SK-N-SH (cell line): ENCODE data around the gene MID1. TPM values are rescaled to one million over a fixed set of nuclear protein-coding genes. Genes with fewer than 3 reads are reported as not detected.
A peak's percentile ranks its signal among the peaks of the same experiment; 100 is the strongest.

Experiments used
- CTCF ChIA-PET: fragments of 300-600, 350-600 bp; formaldehyde crosslinking; extraction: SDS; loops from one replicate; lab custom pipeline; 2021; lab: Yijun Ruan, JAX
- POLR2A ChIA-PET: fragments of 350-600 bp; sonication (Branson Sonifier 250); formaldehyde crosslinking; extraction: SDS; loops from one replicate; lab custom pipeline; 2020; ENCODE audit warnings: antibody characterized with exemption, inconsistent platforms; lab: Yijun Ruan, JAX
- DNase-seq: peaks from one replicate; pipeline ENCODE4 v3.0.0; 2012
- H2AFZ ChIP-seq: fragments of 200-600 bp; sonication (generic); 2 replicates; pipeline ENCODE4 v1.8.1; 2016; ENCODE audit warnings: antibody characterized with exemption, mild to moderate bottlenecking, low read depth
- H3F3A ChIP-seq: fragments of 200-600 bp; sonication (generic); replicated peaks from 2 replicates; pipeline ENCODE3; 2016; ENCODE audit warnings: antibody characterized with exemption, mild to moderate bottlenecking; ENCODE audit not compliant: insufficient read depth
- H3K27ac ChIP-seq, 2 experiments: fragments of 200-500 bp in 1 of 2; fragments of 200-600 bp in 1 of 2; sonication (Bioruptor generic) in 1 of 2; sonication (generic), shearing (Covaris generic) in 1 of 2; 2 replicates each; pipeline versions ENCODE4 v1.5.1 to v1.6.1; 2014 to 2016; ENCODE audit warnings: low read depth in 2 of 2, inconsistent platforms in 1 of 2, low read length in 1 of 2, mild to moderate bottlenecking in 1 of 2, mixed read lengths in 1 of 2
- H3K27me3 ChIP-seq: fragments of 200-600 bp; sonication (generic), shearing (Covaris generic); 2 replicates; pipeline ENCODE4 v1.6.1; 2016; ENCODE audit warnings: mixed run types; ENCODE audit not compliant: insufficient read depth
- H3K36me3 ChIP-seq, 2 experiments: fragments of 200-500 bp in 1 of 2; fragments of 200-600 bp in 1 of 2; sonication (Bioruptor generic) in 1 of 2; sonication (generic) in 1 of 2; replicated peaks in 1 of 2; 2 replicates each; pipeline versions ENCODE3 to v1.5.1; 2014 to 2016; ENCODE audit warnings: low read length in 1 of 2, mild to moderate bottlenecking in 1 of 2; ENCODE audit not compliant: insufficient read depth in 2 of 2, control insufficient read depth in 1 of 2
- H3K4me1 ChIP-seq, 2 experiments: fragments of 200-500 bp in 1 of 2; fragments of 200-600 bp in 1 of 2; sonication (Bioruptor generic) in 1 of 2; sonication (generic), shearing (Covaris generic) in 1 of 2; 2 replicates each; pipeline versions ENCODE4 v1.5.1 to v1.6.1; 2014 to 2016; ENCODE audit warnings: low read depth in 1 of 2, low read length in 1 of 2, mixed run types in 1 of 2; ENCODE audit not compliant: insufficient read depth in 2 of 2, control insufficient read depth in 1 of 2
- H3K4me2 ChIP-seq: fragments of 200-600 bp; sonication (generic), shearing (Covaris generic); 2 replicates; pipeline ENCODE4 v1.6.1; 2017; ENCODE audit warnings: mixed run types
- H3K4me3 ChIP-seq, 2 experiments: fragments of 200-500 bp in 1 of 2; fragments of 200-600 bp in 1 of 2; sonication (Bioruptor generic) in 1 of 2; sonication (generic), shearing (Covaris generic) in 1 of 2; 2 replicates each; pipeline versions ENCODE4 v1.5.1 to v1.8.1; 2014 to 2016; ENCODE audit warnings: low read depth in 2 of 2, inconsistent platforms in 1 of 2, low read length in 1 of 2, mild to moderate bottlenecking in 1 of 2, mixed read lengths in 1 of 2, moderate library complexity in 1 of 2
- H3K79me2 ChIP-seq: fragments of 200-600 bp; sonication (generic); 2 replicates; pipeline ENCODE4 v1.8.1; 2017; ENCODE audit warnings: mild to moderate bottlenecking; ENCODE audit not compliant: insufficient read depth
- H3K9ac ChIP-seq: fragments of 200-600 bp; sonication (generic); 2 replicates; pipeline ENCODE4 v1.6.1; 2017; ENCODE audit warnings: mixed run types
- H3K9me2 ChIP-seq: fragments of 200-600 bp; sonication (generic); 2 replicates; pipeline ENCODE4 v1.6.1; 2017; ENCODE audit warnings: mixed run types
- H3K9me3 ChIP-seq: fragments of 200-600 bp; sonication (generic); 2 replicates; pipeline ENCODE4 v1.6.1; 2017; ENCODE audit warnings: mixed run types, mild to moderate bottlenecking, moderate library complexity
- H4K20me1 ChIP-seq: fragments of 200-600 bp; sonication (generic); 2 replicates; pipeline ENCODE4 v1.6.1; 2017; ENCODE audit warnings: mild to moderate bottlenecking, mixed run types; ENCODE audit not compliant: insufficient read depth
- EP300 ChIP-seq, 2 experiments: IDR thresholded peaks; 2 replicates each; pipeline versions ENCODE4 v1.4.0 to v1.6.1; 2012; ENCODE audit warnings: borderline replicate concordance in 1 of 2, low read depth in 1 of 2, low read length in 1 of 2
- FOSL2 ChIP-seq: IDR thresholded peaks from 2 replicates; pipeline ENCODE4 v1.4.0; 2012; ENCODE audit warnings: low read depth, mild to moderate bottlenecking, moderate library complexity, borderline replicate concordance
- FOXJ3 ChIP-seq: sonication (generic); formaldehyde crosslinking; IDR thresholded peaks from 2 replicates; pipeline ENCODE4 v1.5.1; 2020; ENCODE audit warnings: mild to moderate bottlenecking, missing genetic modification reagents
- GABPA ChIP-seq: IDR thresholded peaks from 2 replicates; pipeline ENCODE4 v1.4.0; 2012; ENCODE audit warnings: low read depth, mild to moderate bottlenecking
- IRF3 ChIP-seq: fragments of 150-350 bp; IDR thresholded peaks from 2 replicates; pipeline ENCODE4 v1.6.1; 2016; ENCODE audit warnings: mild to moderate bottlenecking, low read depth, low read length
- MAX ChIP-seq: IDR thresholded peaks from 2 replicates; pipeline ENCODE4 v1.4.0; 2012; ENCODE audit warnings: low read depth
- MXI1 ChIP-seq: IDR thresholded peaks from 2 replicates; pipeline ENCODE4 v1.6.1; 2012; ENCODE audit warnings: mild to moderate bottlenecking, low read depth, low read length, improper control_type of control experiment
- NFIC ChIP-seq: IDR thresholded peaks from 2 replicates; pipeline ENCODE4 v1.4.0; 2012; ENCODE audit warnings: borderline replicate concordance
- RAD21 ChIP-seq: IDR thresholded peaks from 2 replicates; pipeline ENCODE4 v1.6.1; 2012; ENCODE audit warnings: mild to moderate bottlenecking, low read length
- RCOR1 ChIP-seq: fragments of 150-350 bp; IDR thresholded peaks from 2 replicates; pipeline ENCODE4 v1.6.1; 2017; ENCODE audit warnings: antibody characterized with exemption, low read length
- SMC3 ChIP-seq: IDR thresholded peaks from 2 replicates; pipeline ENCODE4 v1.6.1; 2012; ENCODE audit warnings: low read depth, low read length, improper control_type of control experiment
- TAF1 ChIP-seq: IDR thresholded peaks from 2 replicates; pipeline ENCODE4 v1.6.1; 2012; ENCODE audit warnings: low read depth, mild to moderate bottlenecking, low read length, moderate library complexity, borderline replicate concordance
- TCF12 ChIP-seq: IDR thresholded peaks from 2 replicates; pipeline ENCODE4 v1.4.0; 2012
- TEAD4 ChIP-seq: IDR thresholded peaks from 2 replicates; pipeline ENCODE4 v1.4.0; 2012; ENCODE audit warnings: mild to moderate bottlenecking, borderline replicate concordance; ENCODE audit not compliant: insufficient read depth
- USF1 ChIP-seq: IDR thresholded peaks from 2 replicates; pipeline ENCODE4 v1.4.0; 2012; ENCODE audit warnings: low read depth, borderline replicate concordance
- USF2 ChIP-seq: fragments of 150-350 bp; IDR thresholded peaks from 2 replicates; pipeline ENCODE4 v1.6.1; 2017; ENCODE audit warnings: antibody characterized with exemption, low read length, low read depth, borderline replicate concordance
- WGBS: methylation state at CpG from one replicate; pipeline ENCODE4 v1.1.6; 2017; ENCODE audit warnings: low lambda C conversion rate; 5-methylcytosine and 5-hydroxymethylcytosine counted together
- polyA plus RNA-seq, 3 experiments: library from polyadenylated mRNA; depleted of rRNA; stranded (reverse); fragments of >200 nt; gene quantifications; 2 replicates each; pipeline ENCODE4 v1.2.3, GENCODE V29; 2012
- TF ChIP-seq, protein P1 (sequence below): IDR thresholded peaks from 2 replicates; pipeline ENCODE4; 2012
- TF ChIP-seq, protein P2 (sequence below): IDR thresholded peaks from 2 replicates; pipeline ENCODE4 v1.4.0; 2012; ENCODE audit warnings: low read depth, borderline replicate concordance

Gene MID1
- polyA plus RNA-seq, 1 of the 3 experiments (the other 2 are of a cell fraction) = 10.4 TPM

- ChIA-PET POLR2A (no interaction called here), CTCF (interaction anchor here (0.7 to 3.1 kb wide), 2 partner anchors 18 to 459 kb away, joined by 3 to 16 read pairs; no protein-coding TSS in a partner anchor)
- Histone ChIP-seq H3K9me3 (no peaks in the 10 kb centered on the region), H3K36me3 (no peaks in the 10 kb centered on the region), H2AFZ (no peak overlapping the region), H3K27me3 (no peaks in the 10 kb centered on the region), H3K79me2 (no peaks in the 10 kb centered on the region), H3K9me2 (no peaks in the 10 kb centered on the region), H3F3A (no peaks in the 10 kb centered on the region), H4K20me1 (no peaks in the 10 kb centered on the region), H3K9ac (no peak overlapping the region), H3K4me3 (no peak overlapping the region), H3K27ac (no peak overlapping the region), H3K4me2 (no peak overlapping the region), H3K4me1 (no peaks in the 10 kb centered on the region)
- no peak for TF ChIP-seq USF2
- TF ChIP-seq TAF1 = no peak
- TF ChIP-seq GABPA = no peak
- TF ChIP-seq USF1 = peak; percentile 71; the same call in 1 of the 2 replicates
- TF ChIP-seq IRF3 = no peak
- no peak for TF ChIP-seq RCOR1
- TF ChIP-seq TCF12 = peak; percentile 71
- no peak for TF ChIP-seq NFIC
- TF ChIP-seq MAX = no peak
- TF ChIP-seq SMC3 = no peak
- no peak for TF ChIP-seq TEAD4
- TF ChIP-seq, protein P1, sequence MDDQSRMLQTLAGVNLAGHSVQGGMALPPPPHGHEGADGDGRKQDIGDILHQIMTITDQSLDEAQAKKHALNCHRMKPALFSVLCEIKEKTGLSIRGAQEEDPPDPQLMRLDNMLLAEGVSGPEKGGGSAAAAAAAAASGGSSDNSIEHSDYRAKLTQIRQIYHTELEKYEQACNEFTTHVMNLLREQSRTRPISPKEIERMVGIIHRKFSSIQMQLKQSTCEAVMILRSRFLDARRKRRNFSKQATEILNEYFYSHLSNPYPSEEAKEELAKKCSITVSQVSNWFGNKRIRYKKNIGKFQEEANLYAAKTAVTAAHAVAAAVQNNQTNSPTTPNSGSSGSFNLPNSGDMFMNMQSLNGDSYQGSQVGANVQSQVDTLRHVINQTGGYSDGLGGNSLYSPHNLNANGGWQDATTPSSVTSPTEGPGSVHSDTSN = no peak
- TF ChIP-seq RAD21 = no peak
- peak; percentile 6 for DNase-seq
- WGBS = 29% methylated on average over 3 of the region's 3 CpGs
Observed at GRCh38 chrX:10648614-10649013, 28.2 kb upstream of the MID1 start.

- H3K79me2 ChIP-seq = no peaks in the 10 kb centered on the region
- H3K9me3 ChIP-seq = no peaks in the 10 kb centered on the region
- WGBS = 29% methylated on average over 1 of the region's 1 CpG
- ChIA-PET POLR2A (no interaction called here), CTCF (interaction anchor here (0.7 to 2.1 kb wide), 18 partner anchors 13 to 517 kb away, joined by 3 to 40 read pairs (median 4); no protein-coding TSS in a partner anchor)
- no peak overlapping the region for H3K27ac ChIP-seq
- no peak overlapping the region for H3K9ac ChIP-seq
- no peak for DNase-seq
- peaks cover 0 to 10% of the 10 kb centered on the region in 2 experiments; a peak in 3 of 4 replicates for H3K4me1 ChIP-seq
- no peaks in the 10 kb centered on the region for H4K20me1 ChIP-seq
- no peak overlapping the region for H3K4me3 ChIP-seq
- no peaks in the 10 kb centered on the region for H3K27me3 ChIP-seq
- no peaks in the 10 kb centered on the region for H3K36me3 ChIP-seq
- no peak overlapping the region for H3K4me2 ChIP-seq
- H3F3A ChIP-seq = peaks cover 24% of the 10 kb centered on the region
- no peaks in the 10 kb centered on the region for H3K9me2 ChIP-seq
- no peak overlapping the region for H2AFZ ChIP-seq
- TF ChIP-seq USF2 (no peak), MXI1 (no peak), RCOR1 (no peak), EP300 (IDR thresholded peaks at IDR 0.05; ENCODE audit: borderline replicate concordance in 1 of 2, low read depth in 1 of 2, low read length in 1 of 2) (no peak), SMC3 (no peak), FOSL2 (no peak), FOXJ3 (CRISPR knock-in tag) (no peak)
- TF ChIP-seq, protein P1 = no peak
- TF ChIP-seq, protein P2, sequence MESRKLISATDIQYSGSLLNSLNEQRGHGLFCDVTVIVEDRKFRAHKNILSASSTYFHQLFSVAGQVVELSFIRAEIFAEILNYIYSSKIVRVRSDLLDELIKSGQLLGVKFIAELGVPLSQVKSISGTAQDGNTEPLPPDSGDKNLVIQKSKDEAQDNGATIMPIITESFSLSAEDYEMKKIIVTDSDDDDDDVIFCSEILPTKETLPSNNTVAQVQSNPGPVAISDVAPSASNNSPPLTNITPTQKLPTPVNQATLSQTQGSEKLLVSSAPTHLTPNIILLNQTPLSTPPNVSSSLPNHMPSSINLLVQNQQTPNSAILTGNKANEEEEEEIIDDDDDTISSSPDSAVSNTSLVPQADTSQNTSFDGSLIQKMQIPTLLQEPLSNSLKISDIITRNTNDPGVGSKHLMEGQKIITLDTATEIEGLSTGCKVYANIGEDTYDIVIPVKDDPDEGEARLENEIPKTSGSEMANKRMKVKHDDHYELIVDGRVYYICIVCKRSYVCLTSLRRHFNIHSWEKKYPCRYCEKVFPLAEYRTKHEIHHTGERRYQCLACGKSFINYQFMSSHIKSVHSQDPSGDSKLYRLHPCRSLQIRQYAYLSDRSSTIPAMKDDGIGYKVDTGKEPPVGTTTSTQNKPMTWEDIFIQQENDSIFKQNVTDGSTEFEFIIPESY = no peak
Observed at GRCh38 chrX:10636851-10637250, 16.5 kb upstream of the MID1 start.
